Measurements from ENCODE around the gene FRMPD1. TPM values are rescaled to one million over a fixed set of nuclear protein-coding genes. Genes with fewer than 3 reads are reported as not detected.

FRMPD1 gene
- total RNA-seq, 4 donors from 2014 or later: 0.34 to 0.50 (median 0.45) TPM; not detected in 1

GRCh38 chr9:37609735-37610397, 40.9 kb upstream of the FRMPD1 start:
- H3K27ac ChIP-seq (replicated peaks in 1 of 4): no peak overlapping the region
- intact Hi-C loops (cut with DNase I): no loop called here
- H3K9me3 ChIP-seq: no peaks in the 10 kb centered on the region
- H3K27me3 ChIP-seq: no peaks in the 10 kb centered on the region
- TF ChIP-seq CTCF (IDR thresholded peaks at IDR 0.05): no peak
- H3K4me1 ChIP-seq: no peaks in the 10 kb centered on the region
- H3K36me3 ChIP-seq: no peaks in the 10 kb centered on the region
- 70% methylated on average over 6 of the region's 6 CpGs for WGBS
- no peak overlapping the region for H3K4me3 ChIP-seq
- no peak for DNase-seq (ENCODE audit: extremely low spot score)

GRCh38 chr9:37611014-37611413, 39.7 kb upstream of the FRMPD1 start:
- Histone ChIP-seq H3K27me3 (peaks cover 0 to 3% (median 0%) of the 10 kb centered on the region in 4 donors), H3K27ac (replicated peaks in 1 of 4) (no peak overlapping the region), H3K9me3 (no peaks in the 10 kb centered on the region), H3K4me3 (no peak overlapping the region), H3K36me3 (no peaks in the 10 kb centered on the region), H3K4me1 (no peaks in the 10 kb centered on the region)
- no peak for DNase-seq (ENCODE audit: extremely low spot score)
- intact Hi-C loops (cut with DNase I): no loop called here
- no peak for TF ChIP-seq EP300 (IDR thresholded peaks at IDR 0.05)
- no peak for TF ChIP-seq POLR2AphosphoS5 (IDR thresholded peaks at IDR 0.05)
- no peak for TF ChIP-seq POLR2A (IDR thresholded peaks at IDR 0.05; ENCODE audit: low read depth)
- TF ChIP-seq CTCF (IDR thresholded peaks at IDR 0.05): no peak
- WGBS: 69% methylated on average over 6 of the region's 6 CpGs

GRCh38 chr9:37611961-37612360, 38.8 kb upstream of the FRMPD1 start:
- Histone ChIP-seq H3K36me3 (no peaks in the 10 kb centered on the region), H3K9me3 (no peaks in the 10 kb centered on the region), H3K4me1 (no peaks in the 10 kb centered on the region), H3K27ac (replicated peaks in 1 of 4) (no peak overlapping the region), H3K4me3 (no peak overlapping the region), H3K27me3 (peaks cover 0 to 3% (median 0%) of the 10 kb centered on the region in 4 donors)
- DNase-seq (ENCODE audit: extremely low spot score): no peak
- TF ChIP-seq POLR2AphosphoS5 (IDR thresholded peaks at IDR 0.05) (no peak), CTCF (IDR thresholded peaks at IDR 0.05) (no peak), POLR2A (IDR thresholded peaks at IDR 0.05; ENCODE audit: low read depth) (no peak), EP300 (IDR thresholded peaks at IDR 0.05) (no peak)
- intact Hi-C loops (cut with DNase I): no loop called here
- WGBS: 80% methylated on average over 1 of the region's 1 CpG

GRCh38 chr9:37617161-37617560, 33.6 kb upstream of the FRMPD1 start:
- peaks cover 0 to 3% (median 0%) of the 10 kb centered on the region in 4 donors for H3K27me3 ChIP-seq
- 93% methylated on average over 2 of the region's 2 CpGs for WGBS
- H3K4me1 ChIP-seq: no peaks in the 10 kb centered on the region
- H3K27ac ChIP-seq (replicated peaks in 1 of 4): no peak overlapping the region
- no peak overlapping the region for H3K4me3 ChIP-seq
- no peak for DNase-seq (ENCODE audit: extremely low spot score)
- H3K9me3 ChIP-seq: no peaks in the 10 kb centered on the region
- intact Hi-C loops (cut with DNase I): no loop called here
- no peaks in the 10 kb centered on the region for H3K36me3 ChIP-seq
- TF ChIP-seq CTCF (IDR thresholded peaks at IDR 0.05): no peak
- TF ChIP-seq POLR2AphosphoS5 (IDR thresholded peaks at IDR 0.05): no peak
- TF ChIP-seq EP300 (IDR thresholded peaks at IDR 0.05): no peak
- TF ChIP-seq POLR2A (IDR thresholded peaks at IDR 0.05; ENCODE audit: low read depth): no peak

- intact Hi-C loops (cut with DNase I): no loop called here
- DNase-seq (ENCODE audit: extremely low spot score): no peak
- Histone ChIP-seq H3K27ac (replicated peaks in 1 of 4) (no peak overlapping the region), H3K4me3 (no peak overlapping the region), H3K27me3 (peaks cover 0 to 3% (median 0%) of the 10 kb centered on the region in 4 donors), H3K4me1 (no peaks in the 10 kb centered on the region), H3K9me3 (no peaks in the 10 kb centered on the region), H3K36me3 (no peaks in the 10 kb centered on the region)
- TF ChIP-seq EP300 (IDR thresholded peaks at IDR 0.05) (no peak), CTCF (IDR thresholded peaks at IDR 0.05) (no peak), POLR2AphosphoS5 (IDR thresholded peaks at IDR 0.05) (no peak), POLR2A (IDR thresholded peaks at IDR 0.05; ENCODE audit: low read depth) (no peak)
- WGBS: 48% methylated on average over 4 of the region's 4 CpGs
These were observed 32.9 kb upstream of the FRMPD1 start for GRCh38 chr9:37617832-37618231.
